Body of pancreas (tissue), 4 donors: ENCODE results near the gene PAGR1.

Source experiments
- CTCF ChIP-seq, 7 experiments: fragments of 450-650 bp in 4 of 7; fragments of 200-600 bp in 3 of 7; sonication (generic) in 3 of 7; IDR thresholded peaks; one replicate each; pipeline ENCODE4 v1.5.1; 2016 to 2019; ENCODE audit warnings: antibody characterized with exemption in 7 of 7
- POLR2A ChIP-seq, 3 donors: fragments of 450-650 bp; IDR thresholded peaks; one replicate each; pipeline ENCODE4 v1.6.1; 2016; ENCODE audit warnings: antibody characterized with exemption in 3 of 3, mild to moderate bottlenecking in 2 of 3

GRCh38 chr16:29775742-29776408 is 40.1 kb upstream of the PAGR1 start:
- TF ChIP-seq CTCF (IDR thresholded peaks at IDR 0.05) (no peak), POLR2A (IDR thresholded peaks at IDR 0.05) (no peak)
